Heart left ventricle (tissue), 13 donors: ENCODE data around the gene SPPL2C.

ENCODE experiments used
- CTCF ChIP-seq, 12 donors: fragments of 200-600 bp; sonication (generic) in 4 of 12; IDR thresholded peaks; one replicate each; pipeline versions ENCODE4 v1.5.0 to v1.8.0; 2018 to 2022; ENCODE audit warnings: antibody characterized with exemption in 12 of 12, mild to moderate bottlenecking in 5 of 12
- POLR2A ChIP-seq, 2 donors: fragments of 450-650 bp; IDR thresholded peaks; one replicate each; pipeline ENCODE4 v1.6.1; 2017; ENCODE audit warnings: antibody characterized with exemption in 2 of 2, mild to moderate bottlenecking in 2 of 2, moderate library complexity in 2 of 2
- donor health status: ischemic (EF 13 %, LVEDD 7.1; RV severe dilation, severe dysfunction).
- donor health status: DM: no; HTN: yes; CAD: no.
- donor health status: DM: no; HTN: no; CAD: no.
- donor health status: ischemic (EF 25% LVEDD 6.9; RV normal size, moderate dysfunction).
- donor health status: ischemic (EF 25% LVEDD 5.7; RV mildly dilated, moderate dysfunction).
- donor health status: ischemic (EF 35%, LVEDD 5.7; RV mildly dilated, moderate dysfunction).
- donor health status: nonischemic (EF 11% LVEDD 7.7; RV severe dilation, severe dysfunction).
- donor health status: DM: yes; HTN: yes; CAD: no.
- donor health status: PGD.
- donor health status: ischemic (EF 29% LVEDD 5.4; RV normal size, mild dysfunction).
- donor health status: nonischemic (EF 23%, LVEDD 6.1; RV moderate dilation, normal function).

- TF ChIP-seq CTCF (IDR thresholded peaks at IDR 0.05) (peak in 2 of 12 donors; percentile 9 to 10), POLR2A (IDR thresholded peaks at IDR 0.05) (no peak)
Measured at GRCh38 chr17:45889579-45889978, 44.9 kb downstream of the SPPL2C start.
